GM13976 (cell line): ENCODE measurements around the gene TCF7L1.
"Not testable (repeated sequence)": the region's sequence is repeated elsewhere in the genome, so short reads cannot be mapped to it uniquely, and the experiment has no call there.

Experiments used
- DNase-seq: peaks from one replicate; pipeline ENCODE4 v3.0.0; 2012; ENCODE audit warnings: low spot score
- in situ Hi-C: fragments of 300-500 bp; cut with MboI; formaldehyde crosslinking; loops from one replicate; pipeline ENCODE4 v1.12.0; 2022; ENCODE audit warnings: low sequenced_read_pairs, mixed read lengths, inconsistent platforms; ENCODE audit not compliant: unreplicated experiment
- TF ChIP-seq, protein P1 (sequence below): IDR thresholded peaks from 2 replicates; pipeline ENCODE4 v1.5.1; 2012; ENCODE audit warnings: borderline replicate concordance, mild to moderate bottlenecking; ENCODE audit not compliant: insufficient read depth; ENCODE audit errors: extremely low read depth, missing control alignments, control extremely low read depth

Gene TCF7L1

DNA sequence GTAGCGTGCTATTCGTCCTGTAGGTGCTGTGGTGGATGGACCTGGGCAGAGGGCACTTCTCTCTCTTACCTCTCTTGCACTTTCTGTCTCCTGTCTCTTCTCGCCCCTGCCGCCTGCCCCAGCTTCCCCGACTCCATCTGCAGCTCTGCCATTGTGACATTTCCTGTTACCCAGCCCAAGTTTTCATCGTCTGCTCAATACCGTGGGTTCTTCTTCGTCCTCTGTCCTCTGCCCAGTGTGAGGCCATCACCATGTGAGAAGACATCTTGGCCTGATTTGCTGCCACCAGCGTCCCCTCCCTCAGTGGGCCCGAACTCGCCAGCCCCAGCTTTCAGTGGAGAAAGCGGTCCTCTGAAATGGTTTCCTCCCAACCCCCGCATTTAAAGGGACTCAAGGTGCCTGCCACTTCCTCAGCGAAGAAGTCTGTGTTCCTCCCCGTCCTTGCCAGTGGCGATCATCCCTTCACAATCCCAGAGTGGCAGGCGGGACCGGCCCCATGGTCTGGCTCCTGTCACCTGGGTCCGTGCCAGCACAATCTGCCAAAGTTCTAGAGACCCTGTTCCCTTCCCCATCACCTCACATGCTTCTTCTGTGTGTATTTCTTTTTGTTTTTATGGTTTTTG lies 176.6 kb downstream of the TCF7L1 start:
- no peak for DNase-seq
- in situ Hi-C loops: no loop called here
- TF ChIP-seq, protein P1, sequence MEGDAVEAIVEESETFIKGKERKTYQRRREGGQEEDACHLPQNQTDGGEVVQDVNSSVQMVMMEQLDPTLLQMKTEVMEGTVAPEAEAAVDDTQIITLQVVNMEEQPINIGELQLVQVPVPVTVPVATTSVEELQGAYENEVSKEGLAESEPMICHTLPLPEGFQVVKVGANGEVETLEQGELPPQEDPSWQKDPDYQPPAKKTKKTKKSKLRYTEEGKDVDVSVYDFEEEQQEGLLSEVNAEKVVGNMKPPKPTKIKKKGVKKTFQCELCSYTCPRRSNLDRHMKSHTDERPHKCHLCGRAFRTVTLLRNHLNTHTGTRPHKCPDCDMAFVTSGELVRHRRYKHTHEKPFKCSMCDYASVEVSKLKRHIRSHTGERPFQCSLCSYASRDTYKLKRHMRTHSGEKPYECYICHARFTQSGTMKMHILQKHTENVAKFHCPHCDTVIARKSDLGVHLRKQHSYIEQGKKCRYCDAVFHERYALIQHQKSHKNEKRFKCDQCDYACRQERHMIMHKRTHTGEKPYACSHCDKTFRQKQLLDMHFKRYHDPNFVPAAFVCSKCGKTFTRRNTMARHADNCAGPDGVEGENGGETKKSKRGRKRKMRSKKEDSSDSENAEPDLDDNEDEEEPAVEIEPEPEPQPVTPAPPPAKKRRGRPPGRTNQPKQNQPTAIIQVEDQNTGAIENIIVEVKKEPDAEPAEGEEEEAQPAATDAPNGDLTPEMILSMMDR: no peak

GRCh38 chr2:85310330-85310729 lies 177.1 kb downstream of the TCF7L1 start:
- in situ Hi-C loops: no loop called here
- TF ChIP-seq, protein P1: no peak
- DNase-seq: no peak

DNA sequence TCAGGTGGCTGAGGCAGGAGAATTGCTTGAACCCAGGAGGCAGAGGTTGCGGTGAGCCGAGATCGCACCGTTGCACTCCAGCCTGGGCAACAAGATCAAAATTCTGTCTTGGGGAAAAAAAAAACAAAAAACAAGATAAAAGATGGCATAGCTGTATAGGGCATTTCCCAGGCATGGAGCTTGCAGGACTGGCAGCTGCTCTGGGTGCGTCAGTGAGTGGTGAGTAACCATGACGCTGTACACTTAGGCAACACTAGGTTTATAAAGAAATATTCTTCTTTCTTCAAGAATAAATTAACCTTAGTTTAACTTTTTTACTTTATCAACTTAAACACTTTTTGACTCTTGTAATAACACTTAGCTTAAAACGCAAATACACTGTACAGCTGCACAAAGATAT lies 179.2 kb downstream of the TCF7L1 start:
- DNase-seq: no peak
- in situ Hi-C loops: no loop called here
- TF ChIP-seq, protein P1: no peak

DNA sequence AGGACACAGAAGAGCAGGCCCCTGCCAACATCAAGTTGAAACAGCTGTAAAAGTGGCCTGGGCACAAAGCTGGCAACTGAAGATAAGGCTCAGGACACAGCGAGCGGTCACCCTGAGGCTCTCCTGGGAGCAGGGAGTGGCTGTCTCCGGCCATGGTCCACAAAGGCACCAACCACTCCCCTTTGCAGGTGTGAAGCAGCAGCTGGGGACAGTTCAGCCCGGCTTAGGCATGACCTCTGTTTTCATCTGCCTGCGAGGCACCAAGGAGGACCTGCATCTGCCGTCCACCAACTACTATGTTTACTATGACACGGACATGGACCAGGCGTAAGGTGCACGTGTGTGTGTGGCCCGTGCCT lies 181.7 kb downstream of the TCF7L1 start:
- TF ChIP-seq, protein P1: no peak
- in situ Hi-C loops: no loop called here
- no peak for DNase-seq

DNA sequence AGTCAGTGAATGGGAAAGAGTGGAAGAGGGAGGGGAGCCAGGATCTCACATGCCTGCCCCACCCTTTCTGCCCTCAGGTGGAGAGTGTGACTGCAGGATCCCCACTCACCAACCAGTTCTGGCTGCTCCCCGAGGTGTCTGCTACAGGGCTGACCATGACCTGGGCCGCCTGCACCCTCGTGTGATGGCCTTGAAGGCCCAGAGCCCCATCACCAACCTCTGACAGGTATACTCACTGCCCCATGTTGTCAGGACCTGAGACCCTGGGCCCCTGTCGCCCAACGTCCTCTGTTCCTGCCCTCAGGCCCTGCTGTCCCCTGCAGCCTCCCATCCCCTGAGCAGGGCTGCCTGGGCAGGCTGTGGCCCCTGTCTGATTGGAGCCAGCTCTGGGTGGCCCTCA lies 182.7 kb downstream of the TCF7L1 start:
- DNase-seq, in situ Hi-C loops: not testable (repeated sequence)

GRCh38 chr2:85318222-85319074 lies 185.3 kb downstream of the TCF7L1 start:
- in situ Hi-C loops: no loop called here
- DNase-seq: peak; percentile 30
- TF ChIP-seq, protein P1: no peak

- TF ChIP-seq, protein P1: no peak
- in situ Hi-C loops: no loop called here
- no peak for DNase-seq
Observed at GRCh38 chr2:85319796-85320195, 186.6 kb downstream of the TCF7L1 start.
